SK-N-SH (cell line): ENCODE results near the gene ILK. TPM values are rescaled to one million over a fixed set of nuclear protein-coding genes. Genes with fewer than 3 reads are reported as not detected.

Source experiments
- CTCF ChIA-PET: fragments of 300-600, 350-600 bp; formaldehyde crosslinking; extraction: SDS; loops from one replicate; lab custom pipeline; 2021; lab: Yijun Ruan, JAX
- POLR2A ChIA-PET: fragments of 350-600 bp; sonication (Branson Sonifier 250); formaldehyde crosslinking; extraction: SDS; loops from one replicate; lab custom pipeline; 2020; ENCODE audit warnings: antibody characterized with exemption, inconsistent platforms; lab: Yijun Ruan, JAX
- DNase-seq: peaks from one replicate; pipeline ENCODE4 v3.0.0; 2012
- H2AFZ ChIP-seq: fragments of 200-600 bp; sonication (generic); 2 replicates; pipeline ENCODE4 v1.8.1; 2016; ENCODE audit warnings: antibody characterized with exemption, mild to moderate bottlenecking, low read depth
- H3F3A ChIP-seq: fragments of 200-600 bp; sonication (generic); replicated peaks from 2 replicates; pipeline ENCODE3; 2016; ENCODE audit warnings: antibody characterized with exemption, mild to moderate bottlenecking; ENCODE audit not compliant: insufficient read depth
- H3K27ac ChIP-seq, 2 experiments: fragments of 200-500 bp in 1 of 2; fragments of 200-600 bp in 1 of 2; sonication (Bioruptor generic) in 1 of 2; sonication (generic), shearing (Covaris generic) in 1 of 2; 2 replicates each; pipeline versions ENCODE4 v1.5.1 to v1.6.1; 2014 to 2016; ENCODE audit warnings: low read depth in 2 of 2, inconsistent platforms in 1 of 2, low read length in 1 of 2, mild to moderate bottlenecking in 1 of 2, mixed read lengths in 1 of 2
- H3K27me3 ChIP-seq: fragments of 200-600 bp; sonication (generic), shearing (Covaris generic); 2 replicates; pipeline ENCODE4 v1.6.1; 2016; ENCODE audit warnings: mixed run types; ENCODE audit not compliant: insufficient read depth
- H3K36me3 ChIP-seq, 2 experiments: fragments of 200-500 bp in 1 of 2; fragments of 200-600 bp in 1 of 2; sonication (Bioruptor generic) in 1 of 2; sonication (generic) in 1 of 2; replicated peaks in 1 of 2; 2 replicates each; pipeline versions ENCODE3 to v1.5.1; 2014 to 2016; ENCODE audit warnings: low read length in 1 of 2, mild to moderate bottlenecking in 1 of 2; ENCODE audit not compliant: insufficient read depth in 2 of 2, control insufficient read depth in 1 of 2
- H3K4me1 ChIP-seq, 2 experiments: fragments of 200-500 bp in 1 of 2; fragments of 200-600 bp in 1 of 2; sonication (Bioruptor generic) in 1 of 2; sonication (generic), shearing (Covaris generic) in 1 of 2; 2 replicates each; pipeline versions ENCODE4 v1.5.1 to v1.6.1; 2014 to 2016; ENCODE audit warnings: low read depth in 1 of 2, low read length in 1 of 2, mixed run types in 1 of 2; ENCODE audit not compliant: insufficient read depth in 2 of 2, control insufficient read depth in 1 of 2
- H3K4me2 ChIP-seq: fragments of 200-600 bp; sonication (generic), shearing (Covaris generic); 2 replicates; pipeline ENCODE4 v1.6.1; 2017; ENCODE audit warnings: mixed run types
- H3K4me3 ChIP-seq, 2 experiments: fragments of 200-500 bp in 1 of 2; fragments of 200-600 bp in 1 of 2; sonication (Bioruptor generic) in 1 of 2; sonication (generic), shearing (Covaris generic) in 1 of 2; 2 replicates each; pipeline versions ENCODE4 v1.5.1 to v1.8.1; 2014 to 2016; ENCODE audit warnings: low read depth in 2 of 2, inconsistent platforms in 1 of 2, low read length in 1 of 2, mild to moderate bottlenecking in 1 of 2, mixed read lengths in 1 of 2, moderate library complexity in 1 of 2
- H3K79me2 ChIP-seq: fragments of 200-600 bp; sonication (generic); 2 replicates; pipeline ENCODE4 v1.8.1; 2017; ENCODE audit warnings: mild to moderate bottlenecking; ENCODE audit not compliant: insufficient read depth
- H3K9ac ChIP-seq: fragments of 200-600 bp; sonication (generic); 2 replicates; pipeline ENCODE4 v1.6.1; 2017; ENCODE audit warnings: mixed run types
- H3K9me2 ChIP-seq: fragments of 200-600 bp; sonication (generic); 2 replicates; pipeline ENCODE4 v1.6.1; 2017; ENCODE audit warnings: mixed run types
- H3K9me3 ChIP-seq: fragments of 200-600 bp; sonication (generic); 2 replicates; pipeline ENCODE4 v1.6.1; 2017; ENCODE audit warnings: mixed run types, mild to moderate bottlenecking, moderate library complexity
- H4K20me1 ChIP-seq: fragments of 200-600 bp; sonication (generic); 2 replicates; pipeline ENCODE4 v1.6.1; 2017; ENCODE audit warnings: mild to moderate bottlenecking, mixed run types; ENCODE audit not compliant: insufficient read depth
- ELF1 ChIP-seq: IDR thresholded peaks from 2 replicates; pipeline ENCODE4 v1.4.0; 2012
- FOSL2 ChIP-seq: IDR thresholded peaks from 2 replicates; pipeline ENCODE4 v1.4.0; 2012; ENCODE audit warnings: low read depth, mild to moderate bottlenecking, moderate library complexity, borderline replicate concordance
- MXI1 ChIP-seq: IDR thresholded peaks from 2 replicates; pipeline ENCODE4 v1.6.1; 2012; ENCODE audit warnings: mild to moderate bottlenecking, low read depth, low read length, improper control_type of control experiment
- POLR2AphosphoS5 ChIP-seq: IDR thresholded peaks from 2 replicates; pipeline ENCODE4 v1.6.1; 2012; ENCODE audit warnings: low read depth, low read length
- RCOR1 ChIP-seq: fragments of 150-350 bp; IDR thresholded peaks from 2 replicates; pipeline ENCODE4 v1.6.1; 2017; ENCODE audit warnings: antibody characterized with exemption, low read length
- REST ChIP-seq: IDR thresholded peaks from 2 replicates; pipeline ENCODE4 v1.6.1; 2012; ENCODE audit warnings: mild to moderate bottlenecking, low read depth, low read length, moderate library complexity
- RFX5 ChIP-seq: IDR thresholded peaks from 2 replicates; pipeline ENCODE4 v1.6.1; 2012; ENCODE audit warnings: mild to moderate bottlenecking, improper control_type of control experiment, low read length
- SMC3 ChIP-seq: IDR thresholded peaks from 2 replicates; pipeline ENCODE4 v1.6.1; 2012; ENCODE audit warnings: low read depth, low read length, improper control_type of control experiment
- TAF1 ChIP-seq: IDR thresholded peaks from 2 replicates; pipeline ENCODE4 v1.6.1; 2012; ENCODE audit warnings: low read depth, mild to moderate bottlenecking, low read length, moderate library complexity, borderline replicate concordance
- USF2 ChIP-seq: fragments of 150-350 bp; IDR thresholded peaks from 2 replicates; pipeline ENCODE4 v1.6.1; 2017; ENCODE audit warnings: antibody characterized with exemption, low read length, low read depth, borderline replicate concordance
- YY1 ChIP-seq: IDR thresholded peaks from 2 replicates; pipeline ENCODE4 v1.4.0; 2012; ENCODE audit warnings: low read depth, mild to moderate bottlenecking
- WGBS: methylation state at CpG from one replicate; pipeline ENCODE4 v1.1.6; 2017; ENCODE audit warnings: low lambda C conversion rate; 5-methylcytosine and 5-hydroxymethylcytosine counted together
- polyA plus RNA-seq, 3 experiments: library from polyadenylated mRNA; depleted of rRNA; stranded (reverse); fragments of >200 nt; gene quantifications; 2 replicates each; pipeline ENCODE4 v1.2.3, GENCODE V29; 2012
- TF ChIP-seq, protein P1 (sequence below): IDR thresholded peaks from 2 replicates; pipeline ENCODE4 v1.4.0; 2012; ENCODE audit warnings: low read depth, borderline replicate concordance
- TF ChIP-seq, protein P2 (sequence below): IDR thresholded peaks from 2 replicates; pipeline ENCODE4 v1.4.0; 2012; ENCODE audit warnings: low read depth

ILK gene
- polyA plus RNA-seq, 1 of the 3 experiments (the other 2 are of a cell fraction) = 241 TPM

DNA sequence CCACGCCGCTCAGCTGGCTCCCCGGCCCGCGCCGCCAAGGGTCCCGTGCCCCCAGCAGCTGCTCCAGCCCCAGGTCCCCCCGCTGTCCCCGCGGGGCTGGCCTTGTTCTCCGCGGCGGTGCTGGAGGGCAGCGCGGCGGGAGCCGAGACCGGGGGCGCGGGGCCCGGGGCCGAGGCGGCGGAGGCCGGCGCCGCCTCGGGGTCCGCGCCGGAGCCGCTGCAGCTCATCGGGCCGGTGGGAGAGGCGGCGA lies 8.3 kb downstream of the ILK start:
- Histone ChIP-seq H3K36me3 (peaks cover 30 to 63% of the 10 kb centered on the region in 2 experiments), H3K4me3 (peak overlapping the region; percentile 65 to 93), H3K9me3 (no peaks in the 10 kb centered on the region), H2AFZ (no peak overlapping the region), H3K4me1 (peaks cover 12 to 37% of the 10 kb centered on the region in 2 experiments), H3F3A (peaks cover 45% of the 10 kb centered on the region), H3K4me2 (peak overlapping the region; percentile 83), H3K9me2 (no peaks in the 10 kb centered on the region), H4K20me1 (no peaks in the 10 kb centered on the region; the same call in 1 of the 2 replicates), H3K9ac (peak overlapping the region; percentile 78)
- ChIA-PET CTCF (interaction anchor here (1.3 to 2.9 kb wide), 12 partner anchors 8 to 233 kb away, joined by 3 to 18 read pairs (median 8); partner anchors contain the start of genes ILK, MRPL17 and RRP8), POLR2A (interaction anchor here (0.6 to 2.6 kb wide), 11 partner anchors 8 to 193 kb away, joined by 3 to 16 read pairs (median 3); partner anchors contain the start of genes APBB1, ARFIP2, MRPL17 and TIMM10B)
- no peak for DNase-seq
- WGBS = no CpG with 5 or more reads among the region's 36 CpGs
- TF ChIP-seq YY1 (no peak), USF2 (no peak), ELF1 (no peak)
- TF ChIP-seq, protein P1, sequence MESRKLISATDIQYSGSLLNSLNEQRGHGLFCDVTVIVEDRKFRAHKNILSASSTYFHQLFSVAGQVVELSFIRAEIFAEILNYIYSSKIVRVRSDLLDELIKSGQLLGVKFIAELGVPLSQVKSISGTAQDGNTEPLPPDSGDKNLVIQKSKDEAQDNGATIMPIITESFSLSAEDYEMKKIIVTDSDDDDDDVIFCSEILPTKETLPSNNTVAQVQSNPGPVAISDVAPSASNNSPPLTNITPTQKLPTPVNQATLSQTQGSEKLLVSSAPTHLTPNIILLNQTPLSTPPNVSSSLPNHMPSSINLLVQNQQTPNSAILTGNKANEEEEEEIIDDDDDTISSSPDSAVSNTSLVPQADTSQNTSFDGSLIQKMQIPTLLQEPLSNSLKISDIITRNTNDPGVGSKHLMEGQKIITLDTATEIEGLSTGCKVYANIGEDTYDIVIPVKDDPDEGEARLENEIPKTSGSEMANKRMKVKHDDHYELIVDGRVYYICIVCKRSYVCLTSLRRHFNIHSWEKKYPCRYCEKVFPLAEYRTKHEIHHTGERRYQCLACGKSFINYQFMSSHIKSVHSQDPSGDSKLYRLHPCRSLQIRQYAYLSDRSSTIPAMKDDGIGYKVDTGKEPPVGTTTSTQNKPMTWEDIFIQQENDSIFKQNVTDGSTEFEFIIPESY = peak; percentile 16; the same call in 1 of the 2 replicates
- TF ChIP-seq, all 33 proteins: peak for 1
- peak overlapping the region; percentile 85 to 94 for H3K27ac ChIP-seq
- no peaks in the 10 kb centered on the region for H3K27me3 ChIP-seq
- peaks cover 47% of the 10 kb centered on the region for H3K79me2 ChIP-seq

- DNase-seq = peak; percentile 95
- POLR2A ChIA-PET = interaction anchor here (0.6 to 2.6 kb wide), 10 partner anchors 8 to 193 kb away, joined by 3 to 16 read pairs (median 4); partner anchors contain the start of genes APBB1, ARFIP2, MRPL17 and TIMM10B
- Histone ChIP-seq H3K9me3 (no peaks in the 10 kb centered on the region), H3K27ac (peak within 1 kb of the TSS; percentile 94 to 99), H3K4me1 (peaks cover 10 to 32% of the 10 kb centered on the region in 2 experiments), H3K36me3 (peaks cover 29 to 62% of the 10 kb centered on the region in 2 experiments), H3K27me3 (no peaks in the 10 kb centered on the region), H4K20me1 (no peaks in the 10 kb centered on the region; the same call in 1 of the 2 replicates), H3K4me2 (peak within 1 kb of the TSS; percentile 93), H3K79me2 (peaks cover 43% of the 10 kb centered on the region), H3K4me3 (peak within 1 kb of the TSS; percentile 65 to 93), H3F3A (peaks cover 41% of the 10 kb centered on the region), H2AFZ (peak within 1 kb of the TSS; percentile 78; the same call in 1 of the 2 replicates), H3K9ac (peak within 1 kb of the TSS; percentile 87), H3K9me2 (no peaks in the 10 kb centered on the region)
- 3% methylated on average over 29 of the region's 51 CpGs for WGBS
- CTCF ChIA-PET = interaction anchor here (0.6 to 2.9 kb wide), 25 partner anchors 9 to 233 kb away, joined by 3 to 18 read pairs (median 5); partner anchors contain the start of genes ILK, MRPL17 and RRP8
- TF ChIP-seq YY1 (peak; percentile 65; the same call in 1 of the 2 replicates), ELF1 (peak; percentile 91), SMC3 (peak; percentile 15; the same call in 1 of the 2 replicates), REST (peak; percentile 45; the same call in 1 of the 2 replicates), MXI1 (peak; percentile 82), RCOR1 (no peak), POLR2AphosphoS5 (peak; percentile 94), FOSL2 (peak; percentile 33; the same call in 1 of the 2 replicates), TAF1 (peak; percentile 77), RFX5 (peak; percentile 18; the same call in 1 of the 2 replicates)
- TF ChIP-seq, protein P1 = peak; percentile 9; the same call in 1 of the 2 replicates
- TF ChIP-seq, protein P2, sequence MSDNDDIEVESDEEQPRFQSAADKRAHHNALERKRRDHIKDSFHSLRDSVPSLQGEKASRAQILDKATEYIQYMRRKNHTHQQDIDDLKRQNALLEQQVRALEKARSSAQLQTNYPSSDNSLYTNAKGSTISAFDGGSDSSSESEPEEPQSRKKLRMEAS = peak; percentile 89
Measured at GRCh38 chr11:6612213-6613041, 8.9 kb downstream of the ILK start, which contains the start of gene TAF10. Gene TAF10, minus strand, starts transcription at chr11:6612216. Its CDS starts 27 bp downstream, at chr11:6612189.
